Type B pancreatic cell (in vitro differentiated cells): ENCODE data around the gene KLF9. TPM values are rescaled to one million over a fixed set of nuclear protein-coding genes. Genes with fewer than 3 reads are reported as not detected.
A peak's percentile ranks its signal among the peaks of the same experiment; 100 is the strongest.

ENCODE experiments used
- DNase-seq: peaks from one replicate; pipeline ENCODE4 v3.0.0; 2021; ENCODE audit warnings: mixed read lengths; ENCODE audit not compliant: unreplicated experiment; ENCODE audit errors: extremely low spot score
- H3K27ac Mint-ChIP-seq: 2 replicates; pipeline ENCODE4 v1.8.0; 2021; ENCODE audit warnings: mild to moderate bottlenecking, mixed read lengths
- H3K27me3 Mint-ChIP-seq: 2 replicates; pipeline ENCODE4 v1.8.0; 2021; ENCODE audit warnings: mixed read lengths
- H3K36me3 Mint-ChIP-seq: 2 replicates; pipeline ENCODE4 v1.8.0; 2021; ENCODE audit warnings: mixed read lengths
- H3K4me1 Mint-ChIP-seq: one replicate; pipeline ENCODE4 v1.8.0; 2021; ENCODE audit warnings: mixed read lengths; ENCODE audit not compliant: unreplicated experiment
- H3K4me3 Mint-ChIP-seq: 2 replicates; pipeline ENCODE4 v1.8.0; 2021; ENCODE audit warnings: mild to moderate bottlenecking, mixed read lengths
- H3K9me3 Mint-ChIP-seq: 2 replicates; pipeline ENCODE4 v1.8.0; 2021; ENCODE audit warnings: mixed read lengths
- CTCF ChIP-seq: fragments of 200-600 bp; sonication (generic); conservative IDR thresholded peaks from 2 replicates; pipeline ENCODE4 v1.5.0; 2021; ENCODE audit warnings: antibody characterized with exemption, mild to moderate bottlenecking
- total RNA-seq: library from RNA; stranded (reverse); gene quantifications from 2 replicates; pipeline ENCODE4 v1.2.1, GENCODE V29; 2021; ENCODE audit warnings: low replicate concordance

KLF9 gene
- total RNA-seq, 1 donor from 2014 or later, result 16.7 TPM

DNA sequence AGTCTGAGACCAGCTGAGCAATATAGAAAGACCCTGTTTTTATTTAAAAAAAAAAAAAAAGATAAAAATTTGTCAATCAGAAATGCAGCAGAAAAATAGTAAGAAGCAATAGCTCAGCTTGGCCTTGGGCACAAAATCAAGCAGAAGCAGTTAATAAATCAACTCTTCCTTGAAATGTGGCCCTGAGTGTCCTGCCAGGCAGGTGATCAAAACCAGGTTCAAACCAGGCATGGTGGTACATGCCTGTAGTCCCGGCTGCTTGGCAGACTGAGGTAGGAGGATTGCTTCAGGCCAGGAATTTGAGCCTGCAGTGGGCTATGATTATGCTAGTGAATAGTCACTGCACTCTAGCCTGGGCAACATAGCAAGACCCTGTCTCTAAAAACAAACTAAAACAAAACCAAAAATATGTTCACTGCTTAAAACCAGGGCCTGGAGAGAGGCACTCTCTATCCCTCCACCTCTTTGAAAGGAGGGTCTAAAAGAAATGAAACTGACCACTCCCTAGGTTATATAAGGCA, 27.9 kb upstream of the KLF9 start:
- no peak for TF ChIP-seq CTCF
- Mint-ChIP-seq H3K4me1 (peaks cover 5% of the 10 kb centered on the region), H3K36me3 (no peaks in the 10 kb centered on the region), H3K27ac (no peak overlapping the region), H3K9me3 (no peaks in the 10 kb centered on the region), H3K4me3 (no peak overlapping the region), H3K27me3 (no peaks in the 10 kb centered on the region)
- DNase-seq, result no peak

- no peaks in the 10 kb centered on the region for H3K36me3 Mint-ChIP-seq
- DNase-seq, result no peak
- no peak overlapping the region for H3K27ac Mint-ChIP-seq
- H3K4me1 Mint-ChIP-seq, result peaks cover 9% of the 10 kb centered on the region
- H3K4me3 Mint-ChIP-seq, result no peak overlapping the region
- no peaks in the 10 kb centered on the region for H3K27me3 Mint-ChIP-seq
- no peak for TF ChIP-seq CTCF
- H3K9me3 Mint-ChIP-seq, result no peaks in the 10 kb centered on the region
Measured at GRCh38 chr9:70441622-70442021, 27.2 kb upstream of the KLF9 start.

DNA sequence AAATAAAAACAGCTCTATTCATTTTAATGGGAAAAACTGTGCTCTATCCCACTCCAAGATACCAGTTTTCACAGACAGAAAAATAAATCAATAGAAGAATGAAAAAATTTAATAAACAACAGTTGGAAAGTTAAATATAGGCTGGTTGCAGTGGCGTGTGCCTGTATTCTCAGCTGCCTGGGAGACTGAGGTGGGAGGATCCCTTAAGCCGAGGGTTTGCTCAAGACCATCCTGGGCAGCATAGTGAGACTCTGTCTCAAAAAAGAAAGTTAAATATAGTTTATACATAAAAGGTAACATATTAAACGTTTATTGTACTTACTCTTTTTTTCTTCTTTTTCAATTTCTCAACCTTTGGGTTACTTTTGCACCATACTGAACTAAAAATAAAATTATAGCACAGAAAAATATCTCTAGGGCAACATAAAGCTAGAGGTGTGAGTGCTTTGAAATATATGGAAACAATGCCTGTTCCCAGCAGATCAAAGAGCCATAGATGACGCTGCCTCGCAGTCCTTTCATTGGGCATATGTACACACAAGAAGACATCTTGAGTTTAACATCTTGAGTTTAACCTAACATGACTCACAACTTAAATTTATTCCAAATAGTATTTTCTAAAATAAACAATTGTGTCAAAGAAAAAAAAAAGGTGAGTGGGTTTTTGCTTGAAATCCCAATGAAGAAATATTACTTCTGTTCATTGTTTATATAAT, 25.7 kb upstream of the KLF9 start:
- no peaks in the 10 kb centered on the region for H3K27me3 Mint-ChIP-seq
- peaks cover 9% of the 10 kb centered on the region for H3K4me1 Mint-ChIP-seq
- H3K27ac Mint-ChIP-seq, result no peak overlapping the region
- DNase-seq, result no peak
- H3K9me3 Mint-ChIP-seq, result no peaks in the 10 kb centered on the region
- no peak overlapping the region for H3K4me3 Mint-ChIP-seq
- no peak for TF ChIP-seq CTCF
- no peaks in the 10 kb centered on the region for H3K36me3 Mint-ChIP-seq

DNA sequence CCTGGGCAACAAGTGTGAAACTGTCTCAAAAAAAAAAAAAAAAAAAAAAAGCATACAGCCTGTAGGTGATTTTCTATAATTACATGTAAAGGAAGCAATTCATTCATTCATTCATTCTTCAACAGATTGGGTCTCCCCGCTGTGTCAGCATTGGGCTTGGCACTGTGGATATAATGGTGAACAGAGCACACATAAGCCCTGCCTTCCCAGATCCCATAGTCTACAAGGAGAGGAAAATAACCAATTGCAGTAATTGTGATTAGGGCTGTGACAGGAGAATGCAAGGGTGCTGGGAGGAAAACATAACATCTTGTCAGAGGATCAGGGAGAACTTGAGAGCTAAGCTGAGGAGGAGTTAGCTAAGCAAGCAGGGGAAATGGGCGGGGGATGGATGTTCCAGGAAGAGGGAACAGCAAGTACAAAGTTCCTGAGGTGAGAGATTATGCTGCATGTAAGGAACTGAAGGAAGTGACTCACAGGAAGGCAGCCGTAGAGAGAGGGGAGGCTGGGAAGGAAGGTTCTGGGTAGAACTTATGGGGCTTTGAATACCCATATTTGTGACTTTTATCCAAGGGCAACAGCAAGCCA, 24.0 kb upstream of the KLF9 start:
- H3K9me3 Mint-ChIP-seq, result no peaks in the 10 kb centered on the region
- DNase-seq, result no peak
- TF ChIP-seq CTCF, result no peak
- no peak overlapping the region for H3K4me3 Mint-ChIP-seq
- H3K36me3 Mint-ChIP-seq, result no peaks in the 10 kb centered on the region
- peaks cover 9% of the 10 kb centered on the region for H3K4me1 Mint-ChIP-seq
- H3K27me3 Mint-ChIP-seq, result no peaks in the 10 kb centered on the region
- peak overlapping the region; percentile 3 for H3K27ac Mint-ChIP-seq

DNA sequence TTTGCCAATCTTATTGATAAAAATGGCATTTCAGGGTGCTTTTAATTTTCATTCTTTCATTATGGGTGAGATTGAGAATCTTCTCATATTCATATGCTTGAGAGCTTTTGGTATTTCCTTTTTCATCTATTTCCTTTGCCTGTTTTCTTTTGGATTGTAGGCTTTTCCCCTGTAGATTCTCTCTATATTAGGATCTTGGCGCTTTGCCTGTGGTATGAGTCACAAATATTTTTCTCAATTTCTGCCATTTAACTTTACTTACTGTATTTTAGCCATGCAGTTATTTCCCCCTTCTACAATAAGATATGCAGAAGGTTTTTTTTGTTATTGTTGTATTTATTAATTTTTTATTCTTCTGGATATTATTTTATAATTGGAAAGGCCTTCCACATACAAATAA, 21.5 kb upstream of the KLF9 start:
- Mint-ChIP-seq H3K27ac (no peak overlapping the region), H3K4me3 (no peak overlapping the region), H3K27me3 (no peaks in the 10 kb centered on the region), H3K9me3 (no peaks in the 10 kb centered on the region), H3K36me3 (no peaks in the 10 kb centered on the region), H3K4me1 (peaks cover 9% of the 10 kb centered on the region)
- no peak for TF ChIP-seq CTCF
- no peak for DNase-seq
